HG03139 (cell line): ENCODE data around the gene KRTAP12-2.
"Not testable (repeated sequence)": the region's sequence is repeated elsewhere in the genome, so short reads cannot be mapped to it uniquely, and the experiment has no call there.

ENCODE experiments used
- ATAC-seq: cut with Tn5 transposase; IDR thresholded peaks from one replicate; pipeline ENCODE4 v1.9.1; 2021; ENCODE audit not compliant: unreplicated experiment

KRTAP12-2 gene

DNA sequence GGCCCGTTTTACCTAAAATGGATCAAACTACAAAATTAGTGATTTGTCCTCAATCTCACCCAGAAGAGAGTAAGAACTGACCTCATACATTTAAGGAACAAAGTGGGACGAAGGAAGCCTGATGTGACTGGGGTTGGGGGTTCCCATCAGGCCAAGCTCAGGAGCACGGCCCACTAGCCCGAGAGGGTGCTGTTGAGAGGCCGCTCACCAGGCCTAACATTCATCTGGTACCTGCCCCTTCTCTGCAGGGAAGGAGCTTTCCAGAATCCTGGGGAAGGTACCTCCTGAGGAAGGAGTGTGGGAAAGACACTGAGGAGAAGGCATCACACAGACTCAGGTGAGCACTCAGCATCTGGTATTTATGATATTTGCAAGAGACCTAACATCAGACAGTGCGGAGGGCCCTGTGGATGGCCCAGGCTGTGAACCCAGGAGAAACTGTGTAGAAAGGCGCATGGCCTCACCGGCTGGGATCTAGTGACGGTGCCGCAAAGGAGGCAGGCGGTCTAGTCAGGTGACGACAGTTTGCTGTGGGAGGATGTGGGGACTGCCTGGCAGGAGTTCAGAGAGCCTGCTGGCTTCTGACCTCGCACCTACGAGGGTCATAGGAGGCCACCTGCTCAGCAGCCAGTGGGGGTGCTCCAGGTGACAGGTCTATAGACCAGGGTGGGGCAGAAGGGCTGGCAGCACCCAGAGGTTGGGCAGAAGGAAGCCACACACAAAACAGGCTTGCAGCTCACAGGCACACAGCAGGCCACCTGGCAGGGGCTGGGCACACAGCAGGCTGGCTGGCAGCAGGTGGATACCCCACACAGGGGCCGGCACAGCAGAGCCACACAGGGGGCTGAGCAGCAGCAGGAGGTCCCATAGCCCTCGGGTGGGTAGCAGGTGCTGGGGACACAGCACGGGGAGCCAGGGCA lies 12.8 kb downstream of the KRTAP12-2 start:
- no peak for ATAC-seq

DNA sequence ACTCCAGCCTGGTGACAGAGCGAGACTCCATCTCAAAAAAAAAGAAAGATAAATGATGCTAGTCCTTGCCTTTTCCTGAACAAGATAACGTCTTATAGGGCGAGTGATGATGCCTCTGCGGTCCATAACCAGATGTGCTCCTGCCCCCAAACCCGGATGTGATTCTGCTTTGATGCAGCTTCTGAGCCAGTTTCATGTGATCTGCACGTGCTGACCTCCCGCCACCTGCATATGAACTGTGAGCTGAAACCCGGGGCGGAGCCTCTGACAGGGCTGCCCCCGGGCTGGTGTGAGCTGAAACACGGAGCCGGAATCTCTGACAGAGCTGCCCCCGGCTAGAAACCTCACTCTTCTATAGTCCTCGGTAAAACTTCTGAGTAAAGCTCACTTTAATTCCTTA lies 13.6 kb downstream of the KRTAP12-2 start:
- no peak for ATAC-seq

DNA sequence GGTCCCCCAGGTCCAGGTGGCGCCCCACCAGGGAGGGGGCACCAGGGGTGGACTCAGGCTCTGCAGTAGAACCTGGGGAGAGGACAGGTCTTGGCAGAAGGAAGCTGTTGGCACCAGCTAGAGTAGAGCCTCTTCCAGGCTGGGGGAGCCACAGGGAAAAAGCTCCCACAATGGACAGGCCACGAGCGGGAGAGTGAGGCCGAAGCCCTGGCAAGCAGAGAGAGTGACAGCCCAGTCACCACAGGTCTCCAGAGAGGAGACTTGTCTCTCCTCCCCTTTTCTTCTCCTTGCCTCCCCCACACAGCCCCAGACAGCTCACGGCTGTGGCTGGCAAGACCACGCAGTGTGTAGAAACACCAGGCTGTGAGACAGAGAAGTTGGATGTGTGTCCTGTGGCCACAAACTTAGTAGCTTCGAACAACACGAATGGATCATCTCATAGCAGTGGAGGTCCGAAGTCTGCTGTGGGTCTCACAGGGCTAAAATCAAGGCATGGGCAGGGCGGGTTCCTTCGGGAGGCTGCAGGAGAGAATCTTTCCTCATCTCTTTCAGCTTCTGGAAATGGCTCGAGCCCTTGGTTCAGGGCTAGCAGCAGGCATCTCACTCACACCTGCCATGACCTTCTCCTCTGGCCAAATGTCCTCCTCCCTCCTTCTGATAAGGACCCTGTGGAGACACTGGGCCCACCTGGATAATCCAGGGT lies 15.6 kb downstream of the KRTAP12-2 start:
- no peak for ATAC-seq

DNA sequence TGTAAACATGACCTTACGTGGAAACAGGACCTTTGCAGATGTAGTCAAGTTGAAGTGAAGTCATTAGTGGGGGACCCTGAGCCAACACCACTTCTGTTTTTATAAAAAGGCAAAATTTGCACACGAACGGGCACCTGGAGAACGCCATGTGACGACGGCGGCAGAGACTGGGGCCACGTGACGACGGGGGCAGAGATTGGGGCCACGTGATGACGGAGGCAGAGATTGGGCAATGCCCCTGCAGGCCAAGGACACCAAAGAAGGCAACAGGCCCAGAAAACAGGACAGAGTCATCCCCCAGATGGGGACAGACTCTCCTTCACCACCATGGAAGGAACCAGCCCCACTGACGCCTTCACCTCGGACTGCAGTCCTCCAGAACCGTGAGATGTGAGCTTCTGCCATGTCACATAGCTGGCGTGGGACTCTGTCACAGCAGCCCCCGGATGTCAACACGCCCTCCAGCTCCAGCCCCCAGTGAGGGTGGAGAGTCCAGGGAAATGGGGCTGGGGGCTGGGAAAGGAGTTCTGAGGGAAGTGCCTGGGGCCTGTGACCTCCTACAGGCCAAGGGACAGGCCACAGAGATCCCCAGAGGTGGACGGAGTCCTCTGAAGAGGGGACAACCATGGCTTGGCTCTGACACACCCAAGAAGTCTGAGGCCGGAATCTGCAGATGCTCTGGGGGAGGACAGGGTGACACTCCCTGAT lies 16.3 kb downstream of the KRTAP12-2 start:
- ATAC-seq, result no peak

DNA sequence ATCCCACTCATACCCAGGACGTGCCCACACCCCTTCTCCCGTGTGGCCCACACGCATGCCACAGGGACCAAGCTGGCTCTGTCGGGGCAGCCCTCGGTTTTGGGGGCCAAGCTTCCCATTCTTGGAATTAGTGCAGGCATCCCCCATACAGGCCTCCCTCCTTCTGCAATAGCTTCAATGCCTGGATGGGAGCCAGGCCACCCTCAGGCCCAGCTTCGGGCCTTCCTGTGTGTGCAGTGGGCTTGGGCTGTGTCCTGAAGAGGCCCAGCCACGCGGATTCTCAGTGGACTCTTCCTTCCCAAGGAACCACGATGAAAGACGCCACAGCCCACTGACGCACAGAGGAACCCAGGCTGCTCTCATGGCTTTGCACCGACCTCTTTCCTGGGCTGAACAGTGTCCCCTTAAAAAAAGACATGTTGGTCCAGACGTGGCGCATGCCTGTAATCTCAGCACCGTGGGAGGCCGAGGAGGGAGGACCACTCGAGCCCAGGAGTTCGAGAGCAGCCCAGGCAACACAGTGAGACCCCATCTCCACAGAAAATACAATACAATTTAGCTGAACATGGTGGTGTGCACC lies 17.1 kb downstream of the KRTAP12-2 start:
- ATAC-seq, result no peak

DNA sequence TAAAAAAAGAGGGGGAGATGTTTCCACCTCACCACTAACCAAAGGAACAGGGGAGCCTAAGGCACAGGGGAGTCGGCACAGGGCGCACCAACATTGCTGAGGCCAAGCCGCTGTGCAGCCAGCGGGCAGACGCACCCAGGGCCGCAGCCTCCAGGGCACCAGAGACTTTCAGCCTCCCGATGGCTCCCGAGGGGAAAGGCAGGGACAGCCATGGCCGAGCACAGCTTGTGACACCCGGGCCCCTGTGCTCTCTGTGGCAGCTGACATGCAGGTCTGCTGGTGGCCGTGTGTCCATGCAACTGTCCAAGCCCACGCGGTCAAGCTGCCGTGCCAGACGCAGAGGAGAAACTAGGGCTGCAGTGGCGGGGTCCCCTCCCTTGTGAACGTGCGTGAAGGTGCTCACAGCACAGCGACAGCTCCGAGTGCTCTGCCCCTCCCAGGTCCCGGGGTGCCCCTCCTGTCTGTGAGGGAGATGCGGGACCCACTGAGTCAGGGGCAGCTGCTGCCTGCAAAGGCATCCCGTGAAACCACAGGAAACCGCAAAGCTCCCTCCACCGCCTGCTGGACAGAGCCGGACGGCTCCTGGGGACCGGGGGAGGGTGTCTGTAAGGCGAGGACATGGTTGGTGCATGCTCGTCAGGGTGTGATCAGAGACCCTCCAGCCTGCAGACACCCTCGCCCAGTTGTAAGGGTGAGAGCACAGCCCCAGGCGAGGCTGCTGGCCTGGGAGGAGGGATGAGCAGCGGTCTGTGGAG lies 18.0 kb downstream of the KRTAP12-2 start:
- ATAC-seq, result no peak

DNA sequence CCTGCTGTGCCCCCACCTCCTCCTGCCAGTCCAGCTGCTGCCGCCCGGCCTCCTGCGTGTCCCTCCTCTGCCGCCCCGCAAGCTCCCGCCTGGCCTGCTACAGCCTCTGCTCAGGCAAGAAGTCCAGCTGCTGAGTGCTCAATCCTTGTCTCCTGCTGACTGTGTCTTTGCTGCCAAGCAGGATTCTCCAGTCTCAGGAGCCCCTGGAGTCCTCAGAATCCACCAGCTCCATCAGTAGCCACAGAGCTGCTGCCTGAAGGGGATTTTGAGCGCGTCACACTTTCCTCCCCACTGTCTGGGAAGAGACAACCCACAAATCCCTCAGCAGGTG lies 19.5 kb downstream of the KRTAP12-2 start:
- no peak for ATAC-seq

DNA sequence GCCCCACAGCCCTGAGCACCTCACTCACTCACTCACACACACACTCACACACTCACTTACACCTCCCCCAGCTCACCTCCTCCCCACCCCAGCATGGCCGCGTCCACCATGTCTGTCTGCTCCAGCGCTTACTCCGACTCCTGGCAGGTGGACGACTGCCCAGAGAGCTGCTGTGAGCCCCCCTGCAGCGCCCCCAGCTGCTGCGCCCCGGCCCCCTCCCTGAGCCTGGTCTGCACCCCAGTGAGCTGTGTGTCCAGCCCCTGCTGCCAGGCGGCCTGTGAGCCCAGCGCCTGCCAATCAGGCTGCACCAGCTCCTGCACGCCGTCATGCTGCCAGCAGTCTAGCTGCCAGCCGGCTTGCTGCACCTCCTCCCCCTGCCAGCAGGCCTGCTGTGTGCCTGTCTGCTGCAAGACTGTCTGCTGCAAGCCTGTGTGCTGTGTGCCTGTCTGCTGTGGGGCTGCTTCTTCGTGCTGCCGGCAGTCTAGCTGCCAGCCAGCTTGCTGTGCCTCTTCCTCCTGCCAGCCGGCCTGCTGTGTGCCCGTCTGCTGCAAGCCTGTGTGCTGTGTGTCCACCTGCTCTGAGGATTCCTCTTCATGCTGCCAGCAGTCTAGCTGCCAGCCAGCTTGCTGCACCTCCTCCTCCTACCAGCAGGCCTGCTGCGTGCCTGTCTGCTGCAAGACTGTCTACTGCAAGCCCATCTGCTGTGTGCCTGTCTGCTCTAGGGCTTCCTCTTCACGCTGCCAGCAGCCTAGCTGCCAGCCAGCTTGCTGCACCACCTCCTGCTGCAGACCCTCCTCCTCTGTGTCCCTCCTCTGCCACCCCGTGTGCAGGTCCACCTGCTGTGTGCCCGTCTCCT lies 20.1 kb downstream of the KRTAP12-2 start, which contains the start of gene KRTAP10-11:
KRTAP10-11 (plus strand) TSS at position 49 of the 856 bp plus-strand sequence; CDS start at position 94, 45 bp downstream.
- ATAC-seq, result not testable (repeated sequence)

DNA sequence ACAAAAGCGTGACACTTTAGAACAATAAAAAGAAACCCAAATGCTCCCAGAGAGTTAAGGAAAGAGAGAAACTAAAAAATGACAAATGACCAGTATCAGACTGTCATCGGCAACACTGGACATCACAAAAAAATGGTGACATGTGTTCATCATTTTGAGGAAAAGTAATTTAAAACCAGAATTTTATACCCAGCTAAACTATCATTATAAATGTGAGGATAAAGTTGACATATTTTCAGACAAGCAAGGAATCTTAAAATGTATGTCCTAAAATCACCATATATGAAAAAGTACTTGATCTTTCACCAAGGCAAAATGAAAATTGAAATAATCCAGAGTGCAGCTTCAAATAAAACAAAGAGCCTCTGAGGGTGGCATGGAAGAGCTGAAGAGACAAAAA lies 21.8 kb downstream of the KRTAP12-2 start:
- ATAC-seq, result no peak

DNA sequence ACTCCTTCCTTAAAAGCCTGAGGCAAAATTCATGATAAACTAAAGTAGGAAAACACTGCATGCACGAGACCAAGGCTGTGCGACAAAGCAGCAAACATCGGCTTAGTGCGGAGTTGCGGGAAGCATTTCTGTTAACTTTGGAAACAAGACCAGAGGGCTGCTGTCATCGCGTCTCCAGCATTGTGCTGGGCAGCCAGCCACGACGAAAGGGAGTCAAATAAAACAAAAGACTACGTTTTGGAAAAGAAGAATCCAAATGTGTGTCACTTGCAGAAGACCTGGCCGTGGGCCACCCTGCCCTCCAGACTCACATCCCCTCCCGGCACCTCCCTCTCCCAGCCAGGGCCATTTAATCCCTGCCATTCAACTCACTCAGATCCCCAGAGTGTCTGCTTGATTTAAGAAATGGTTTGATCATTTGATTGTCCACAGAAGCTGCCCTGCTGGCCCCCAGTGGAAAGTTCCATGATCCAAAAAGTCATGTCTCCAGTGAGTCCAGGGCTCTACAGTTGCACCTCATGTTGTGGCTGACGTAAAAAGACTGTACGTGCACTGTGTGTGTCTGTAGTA lies 22.9 kb downstream of the KRTAP12-2 start:
- ATAC-seq, result no peak

DNA sequence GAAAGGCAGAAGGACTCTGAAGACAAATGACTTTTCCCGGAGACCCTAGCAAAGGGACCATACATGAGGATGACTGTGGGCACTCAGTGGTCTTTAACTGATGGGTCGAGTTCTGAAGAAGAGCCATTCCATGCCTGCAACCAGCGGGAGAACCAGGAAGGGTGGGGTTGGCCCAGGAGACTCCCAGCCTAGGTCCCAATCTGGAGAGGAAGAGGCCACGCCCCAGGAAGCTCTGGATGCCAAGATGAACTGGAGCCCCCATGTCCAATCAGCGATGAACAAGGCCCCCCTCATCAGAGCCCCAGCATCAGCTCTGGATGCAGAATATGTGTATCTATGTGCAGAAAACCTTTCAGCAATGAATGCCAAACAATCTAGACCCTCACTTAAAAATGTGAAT lies 26.0 kb downstream of the KRTAP12-2 start:
- ATAC-seq, result no peak

DNA sequence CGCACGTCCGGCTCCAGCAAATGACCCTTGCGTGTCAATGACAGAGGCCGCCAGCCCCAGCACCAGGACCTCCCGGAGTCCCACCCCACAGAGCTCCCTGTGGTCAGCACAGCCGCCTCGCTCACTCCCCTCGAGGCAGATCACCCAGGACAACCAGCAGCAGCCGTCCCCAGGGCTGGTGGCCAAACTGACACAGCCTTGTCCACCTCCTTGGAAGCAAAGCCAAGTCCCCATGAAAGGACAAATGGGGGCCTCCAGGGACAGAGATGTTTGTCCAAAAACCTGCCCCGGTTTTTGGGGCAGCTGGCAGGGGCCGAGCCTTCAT lies 27.4 kb downstream of the KRTAP12-2 start:
- no peak for ATAC-seq

DNA sequence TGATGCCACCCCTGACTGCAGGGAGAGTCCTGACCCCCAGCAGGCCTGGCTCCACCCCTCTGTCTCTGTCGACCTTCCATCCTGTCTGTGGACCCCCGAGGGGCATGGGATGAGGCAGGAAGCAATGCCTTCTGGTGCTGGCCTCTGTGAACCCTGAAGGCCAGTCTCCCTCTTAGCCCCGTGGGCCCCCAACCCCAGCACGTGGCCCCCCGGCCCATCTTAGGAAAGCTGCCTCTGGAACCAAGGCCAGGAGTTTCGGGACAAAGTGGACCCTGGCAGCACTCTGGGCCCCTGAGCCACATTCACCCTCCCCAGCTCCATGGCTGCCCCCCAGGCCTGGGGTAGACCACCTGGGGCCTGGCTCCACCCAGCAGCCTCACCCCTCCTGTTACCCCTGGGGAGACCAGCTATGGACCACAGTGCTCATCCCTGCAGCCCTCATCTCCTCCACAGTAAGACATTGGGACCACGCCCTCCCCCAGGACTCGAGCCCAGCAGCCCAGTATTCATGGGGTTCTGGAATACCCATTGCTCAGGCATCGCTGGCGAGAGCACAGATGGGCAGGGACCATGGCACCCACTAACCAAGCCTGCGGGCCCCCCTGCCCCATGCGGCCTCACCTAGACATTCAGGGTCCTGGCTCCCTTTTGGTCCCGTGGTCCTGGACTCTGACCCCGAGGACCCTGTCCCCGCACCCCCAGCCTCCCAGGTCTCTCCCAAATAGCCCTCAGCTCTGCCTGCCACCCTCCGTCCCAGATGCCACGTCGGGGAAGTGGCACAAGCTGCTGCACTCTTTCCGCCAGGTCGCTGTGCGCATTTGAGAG lies 28.0 kb downstream of the KRTAP12-2 start:
- ATAC-seq, result not testable (repeated sequence)

DNA sequence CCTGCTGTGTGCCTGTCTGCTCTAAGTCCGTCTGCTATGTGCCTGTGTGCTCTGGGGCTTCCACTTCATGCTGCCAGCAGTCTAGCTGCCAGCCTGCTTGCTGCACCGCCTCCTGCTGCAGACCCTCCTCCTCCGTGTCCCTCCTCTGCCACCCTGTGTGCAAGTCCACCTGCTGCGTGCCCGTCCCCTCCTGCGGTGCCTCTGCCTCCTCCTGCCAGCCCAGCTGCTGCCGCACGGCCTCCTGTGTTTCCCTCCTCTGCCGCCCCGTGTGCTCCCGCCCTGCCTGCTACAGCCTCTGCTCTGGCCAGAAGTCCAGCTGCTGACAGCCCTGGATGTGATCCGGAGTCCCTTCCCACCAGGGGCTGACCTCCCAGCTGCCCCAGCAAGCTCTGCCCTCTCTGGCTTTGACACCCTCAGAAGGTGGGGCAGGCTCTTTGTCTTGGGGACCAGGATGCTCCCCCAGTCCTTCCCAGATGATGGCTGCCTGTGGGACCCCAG lies 28.8 kb downstream of the KRTAP12-2 start:
- not testable (repeated sequence) for ATAC-seq

DNA sequence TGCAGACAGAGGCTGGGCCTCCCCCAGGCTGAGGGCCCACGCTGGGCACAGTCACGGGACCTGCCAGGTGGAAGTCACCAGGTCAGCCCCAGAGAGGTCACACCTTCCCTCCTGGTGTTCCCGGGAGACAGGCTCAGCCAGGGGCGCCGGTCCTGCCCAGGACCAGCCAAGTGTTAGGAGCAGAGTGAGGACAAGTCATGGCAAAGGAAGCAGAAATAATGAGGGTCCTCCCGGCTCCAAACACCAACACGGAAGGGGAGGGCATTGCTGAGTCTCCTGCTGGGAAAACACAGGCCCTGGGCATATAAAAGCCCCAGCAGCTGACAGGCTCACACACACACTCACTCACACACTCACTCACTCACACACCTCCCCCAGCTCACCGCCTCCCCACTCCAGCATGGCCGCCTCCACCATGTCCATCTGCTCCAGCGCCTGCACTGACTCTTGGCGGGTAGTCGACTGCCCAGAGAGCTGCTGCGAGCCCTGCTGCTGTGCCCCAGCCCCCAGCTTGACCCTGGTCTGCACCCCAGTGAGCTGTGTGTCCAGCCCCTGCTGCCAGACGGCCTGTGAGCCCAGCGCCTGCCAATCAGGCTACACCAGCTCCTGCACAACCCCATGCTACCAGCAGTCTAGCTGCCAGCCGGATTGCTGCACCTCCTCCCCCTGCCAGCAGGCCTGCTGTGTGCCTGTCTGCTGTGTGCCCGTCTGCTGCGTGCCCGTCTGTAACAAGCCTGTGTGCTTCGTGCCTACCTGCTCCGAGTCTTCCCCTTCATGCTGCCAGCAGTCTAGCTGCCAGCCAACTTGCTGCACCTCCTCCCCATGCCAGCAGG lies 29.5 kb downstream of the KRTAP12-2 start, which contains the start of gene KRTAP10-10:
KRTAP10-10 (plus strand) TSS at position 339 of the 833 bp plus-strand sequence; CDS start at position 401, 62 bp downstream.
- ATAC-seq, result no peak

DNA sequence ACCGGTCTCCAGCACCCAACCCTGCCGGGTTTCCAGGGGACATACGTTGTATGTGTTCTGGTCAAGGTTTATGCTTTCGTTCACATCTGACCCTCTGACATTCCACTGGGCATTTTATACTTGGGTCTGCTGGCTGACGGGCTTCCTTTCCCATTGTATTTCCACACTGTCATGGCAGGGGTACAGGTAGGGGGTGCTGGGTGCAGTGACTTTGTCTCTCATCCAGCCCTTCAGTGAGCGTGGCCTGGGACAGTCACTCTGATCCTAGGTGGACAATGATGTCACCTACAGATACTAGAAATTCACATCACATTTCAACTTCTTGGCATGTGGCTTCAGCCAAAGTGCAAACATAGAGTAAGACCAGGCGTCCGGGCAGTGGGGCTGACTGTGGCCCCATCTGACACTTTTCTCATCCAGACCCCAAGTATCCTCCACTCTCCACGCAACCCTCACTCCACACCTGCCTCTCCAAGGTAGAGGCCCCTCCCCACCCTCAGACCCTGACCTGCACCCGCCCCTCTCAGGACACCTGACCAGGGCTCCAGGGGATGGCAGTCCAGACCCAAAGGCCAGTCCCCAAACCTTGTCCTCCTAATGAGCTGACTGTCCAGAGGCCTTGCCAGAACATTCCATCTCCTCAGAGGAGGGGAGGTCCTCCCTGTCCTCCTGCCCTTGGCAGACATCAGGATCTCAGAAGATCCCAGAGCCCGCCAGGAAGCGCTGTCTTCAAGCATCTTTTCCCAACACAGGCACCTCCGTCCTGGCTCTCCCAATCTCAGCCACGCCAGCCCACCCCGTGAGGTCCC lies 30.3 kb downstream of the KRTAP12-2 start:
- ATAC-seq, result no peak
